HG02973 (cell line): ENCODE measurements around the gene SRXN1.

Experiments used
- ATAC-seq: cut with Tn5 transposase; IDR thresholded peaks from one replicate; pipeline ENCODE4 v1.9.1; 2021; ENCODE audit warnings: moderate library complexity; ENCODE audit not compliant: unreplicated experiment

Gene SRXN1

DNA sequence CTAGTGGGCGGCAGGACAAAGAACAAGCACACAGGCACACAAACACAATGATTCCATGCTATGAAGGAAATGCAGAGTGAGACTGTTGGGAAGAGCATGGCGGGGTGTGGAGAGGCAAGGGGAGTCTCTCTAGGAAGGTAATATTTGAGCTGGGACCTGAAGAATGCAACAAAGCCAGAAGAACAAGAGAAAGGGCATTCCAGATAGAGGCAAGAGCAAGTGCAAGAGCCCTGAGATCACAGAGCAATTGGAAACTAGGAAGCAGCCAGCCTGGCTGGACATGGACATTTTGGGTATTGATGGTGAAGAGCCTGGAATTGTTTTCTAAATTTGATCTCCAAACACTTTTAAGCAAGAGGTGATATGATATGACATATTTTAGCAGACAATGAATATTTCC is 15.4 kb downstream of the SRXN1 start:
- ATAC-seq: no peak

DNA sequence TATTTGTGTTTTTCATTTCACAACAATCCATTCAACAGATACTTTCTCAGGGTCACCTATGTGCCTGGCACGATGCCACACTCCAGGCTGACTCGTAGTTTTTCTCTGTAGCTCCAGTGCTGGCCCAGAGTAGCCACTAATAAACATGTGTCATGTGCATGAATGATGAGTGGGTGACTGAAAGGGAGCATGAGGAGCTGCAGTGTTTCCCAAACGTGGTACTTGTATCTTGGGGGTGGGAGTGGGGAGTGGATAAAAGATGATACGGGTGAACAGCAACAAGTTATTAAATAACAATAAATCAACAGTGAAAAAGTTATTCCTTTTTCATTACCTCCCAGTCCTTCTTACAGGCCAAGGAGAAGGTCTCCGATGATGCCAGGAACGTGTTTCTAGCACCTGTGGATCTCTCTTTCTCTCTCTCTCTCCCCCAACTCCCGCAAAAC is 17.1 kb downstream of the SRXN1 start:
- ATAC-seq: no peak

DNA sequence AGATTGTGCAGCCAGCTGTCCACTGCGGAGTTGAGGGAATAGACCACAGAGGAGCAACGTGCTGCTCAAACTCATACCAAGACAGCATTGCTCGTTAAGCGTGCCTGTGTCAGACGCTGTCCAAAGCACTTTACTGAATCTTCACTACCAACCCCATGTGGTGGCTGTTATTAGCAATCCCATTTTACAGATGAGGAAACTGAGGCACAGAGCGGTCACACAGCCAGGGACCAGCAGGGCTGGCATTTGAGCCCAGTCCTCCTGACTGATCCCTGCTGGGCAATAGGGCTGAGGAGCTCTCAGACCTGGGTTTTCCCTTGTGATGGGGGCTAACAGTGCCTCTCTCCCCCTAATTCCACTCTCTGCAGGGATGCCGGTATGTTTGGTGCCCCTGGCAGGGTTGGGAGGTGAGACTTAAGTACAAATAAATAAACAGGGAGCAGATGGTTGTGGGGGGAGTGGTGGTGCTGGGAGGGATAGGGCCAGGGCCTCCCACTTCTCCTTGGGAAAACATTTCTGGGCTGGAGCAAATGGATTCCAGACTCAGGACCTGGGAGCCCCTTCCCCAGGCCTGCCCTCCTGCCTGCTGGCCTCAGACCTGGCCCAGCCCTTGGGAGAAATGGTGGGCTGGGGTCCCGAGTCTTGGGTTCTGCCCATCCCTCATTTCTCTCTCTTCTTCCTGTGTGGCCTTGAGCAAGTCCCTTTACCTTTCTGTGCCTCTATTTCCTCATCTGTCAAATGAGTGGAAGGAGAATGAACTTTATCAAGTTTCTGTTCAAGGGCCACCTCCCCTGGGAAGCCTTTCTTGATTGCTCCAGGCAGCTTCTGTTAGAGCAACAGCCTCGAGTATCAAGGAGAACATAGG is 17.7 kb downstream of the SRXN1 start:
- no peak for ATAC-seq

DNA sequence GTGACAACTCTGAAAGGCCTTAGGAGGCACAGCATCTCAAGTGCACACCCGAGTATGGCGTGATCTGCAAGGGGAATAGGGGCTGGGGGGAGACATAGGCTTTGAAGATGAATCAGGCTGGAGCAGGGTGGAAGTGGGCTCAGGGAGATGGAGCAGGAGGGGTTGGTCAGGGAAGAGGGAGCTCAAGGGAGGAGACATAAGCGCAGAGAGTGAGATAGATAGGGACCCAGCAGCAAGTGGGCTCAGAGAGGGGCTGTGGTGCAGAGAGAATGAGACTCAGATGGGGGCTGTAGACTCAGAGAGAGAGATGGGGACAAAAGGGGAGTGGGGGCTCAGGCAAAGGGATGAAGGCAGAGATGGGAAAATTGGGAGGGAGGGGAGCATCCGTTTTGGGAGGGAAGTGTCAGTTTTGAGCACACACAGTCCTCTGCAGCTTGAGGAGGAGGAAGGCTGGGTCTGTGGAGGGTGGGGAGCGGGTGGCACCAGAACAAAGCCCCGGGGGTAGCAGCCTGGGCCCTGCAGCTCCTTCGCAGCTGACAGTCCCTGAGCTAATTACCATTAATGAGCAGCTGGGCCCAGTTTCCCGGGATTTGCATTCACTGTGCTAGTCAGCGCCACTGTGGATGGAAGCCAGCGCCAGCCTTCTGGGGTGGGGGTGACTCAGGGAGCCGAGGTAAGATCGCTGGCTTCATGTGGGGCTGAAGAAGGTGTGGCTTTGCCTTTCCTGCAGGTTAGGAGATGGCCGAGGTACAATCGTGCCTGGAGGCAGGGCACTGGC is 18.7 kb downstream of the SRXN1 start:
- no peak for ATAC-seq

DNA sequence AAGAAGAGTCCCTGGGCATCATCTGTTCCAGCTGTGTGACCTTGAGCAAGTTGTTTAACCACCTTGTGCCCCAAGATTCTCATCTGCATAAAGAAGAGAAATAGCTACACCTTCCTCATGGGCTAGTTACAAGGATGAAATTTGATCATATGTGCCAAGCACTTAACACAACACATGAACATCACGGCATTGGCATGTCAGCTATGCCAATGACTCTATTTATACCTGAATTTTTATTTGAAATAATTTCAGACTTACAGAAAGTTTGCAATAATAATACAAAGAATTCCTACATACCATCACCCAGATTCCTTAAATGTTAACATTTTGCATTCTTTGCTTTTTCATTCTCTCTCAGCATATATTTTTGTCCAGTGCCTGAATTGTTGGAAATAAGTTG is 21.9 kb downstream of the SRXN1 start:
- ATAC-seq: no peak

DNA sequence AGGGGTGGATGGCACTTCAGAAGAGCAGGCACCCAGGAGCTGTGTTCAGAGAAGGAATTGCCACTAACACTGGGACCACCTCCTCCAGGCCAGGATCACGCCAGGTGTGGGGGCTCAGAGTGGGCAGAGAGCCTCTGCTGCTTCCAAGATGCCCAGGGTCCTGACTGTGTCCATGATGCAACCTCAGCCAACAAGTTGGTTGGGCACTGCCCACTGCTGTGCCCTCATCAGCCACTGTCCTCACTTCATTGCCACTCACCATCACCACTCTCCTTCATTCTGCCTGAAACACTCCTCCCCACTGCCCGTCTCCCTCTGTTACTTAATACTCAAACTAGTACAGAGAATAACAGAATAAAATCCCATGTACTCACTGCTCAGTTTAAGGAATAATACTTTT is 26.4 kb downstream of the SRXN1 start:
- no peak for ATAC-seq

DNA sequence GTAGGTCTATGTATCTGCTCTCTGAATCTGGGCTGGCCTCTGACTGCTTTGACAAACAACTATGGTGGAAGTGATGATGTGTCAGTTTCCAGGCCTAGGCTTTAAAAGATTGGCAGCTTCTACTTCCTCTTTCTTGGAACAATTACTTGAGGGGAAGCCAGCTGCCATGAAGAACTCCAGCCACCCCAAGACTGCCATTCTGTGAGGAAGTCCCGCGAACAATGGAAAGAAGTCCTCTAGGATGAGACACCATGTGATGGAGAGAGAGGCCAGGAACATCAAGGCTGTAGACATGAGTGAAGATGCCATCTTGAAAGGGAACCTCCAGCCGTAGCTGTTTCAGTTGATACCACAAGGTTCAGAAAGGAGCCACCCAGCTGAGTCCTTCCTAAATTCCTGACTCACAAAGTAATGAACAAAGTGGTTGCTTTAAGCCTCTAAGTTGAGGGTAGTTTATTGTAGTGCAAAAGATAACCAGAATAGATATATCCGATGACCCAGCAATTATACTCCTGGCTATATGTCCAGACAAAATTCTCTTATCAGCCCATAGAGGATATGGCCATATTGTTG is 27.6 kb downstream of the SRXN1 start:
- no peak for ATAC-seq

DNA sequence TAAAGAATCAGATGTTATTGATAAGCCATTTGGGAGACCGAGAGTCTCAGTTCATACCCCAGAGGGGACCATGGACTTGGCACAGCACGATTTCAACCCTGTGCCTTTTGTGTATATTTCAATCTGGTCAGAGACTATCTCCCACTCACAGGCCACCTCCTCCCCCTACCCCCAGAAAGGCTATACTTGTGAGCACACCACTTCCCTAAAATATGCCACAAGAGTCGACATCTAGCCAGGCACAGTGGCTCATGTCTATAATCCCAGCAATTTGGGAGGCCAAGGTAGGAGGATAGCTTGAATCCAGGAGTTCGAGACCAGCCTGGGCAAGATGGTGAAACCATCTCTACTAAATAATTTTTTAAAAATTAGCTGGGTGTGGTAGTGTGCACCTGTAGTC is 29.3 kb downstream of the SRXN1 start:
- no peak for ATAC-seq

DNA sequence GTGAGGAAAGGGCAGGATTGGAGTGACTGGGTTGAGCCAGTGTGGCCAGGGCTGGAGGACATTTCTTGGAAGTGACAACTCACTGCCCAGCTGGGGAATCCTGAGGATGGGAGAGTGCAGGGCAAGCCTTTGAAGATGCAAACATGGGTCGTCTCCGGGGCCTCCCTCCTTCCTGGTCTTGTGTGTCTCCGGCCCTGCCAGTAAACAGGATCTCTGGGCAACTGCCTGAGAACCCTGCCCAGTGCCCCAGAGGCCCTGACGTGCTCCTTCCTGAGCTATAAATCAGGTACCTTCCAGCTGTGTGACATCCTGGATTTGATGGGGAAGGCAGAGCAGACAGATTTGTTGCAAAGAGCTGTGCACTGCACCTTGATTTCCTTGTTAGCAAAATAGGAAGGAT is 30.0 kb downstream of the SRXN1 start:
- ATAC-seq: no peak

DNA sequence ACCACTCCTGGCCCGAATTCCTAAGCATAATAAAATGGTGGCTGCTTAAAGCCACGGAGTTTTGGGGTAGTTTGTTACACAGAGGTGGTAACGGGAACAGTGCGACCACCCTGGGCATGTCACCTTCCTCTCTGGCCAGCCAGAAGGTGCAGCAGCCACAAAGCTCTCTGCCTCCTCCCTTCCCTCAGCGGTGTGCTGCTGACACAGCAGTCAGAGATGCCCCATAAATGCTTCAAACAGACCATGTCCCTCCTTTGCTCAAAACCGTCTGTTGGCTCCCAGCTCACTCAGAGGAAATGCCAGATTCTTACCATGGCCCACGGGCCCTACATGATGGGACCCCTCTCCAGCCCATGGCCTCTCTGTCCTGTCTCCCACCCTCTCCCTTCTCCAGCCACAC is 30.8 kb downstream of the SRXN1 start:
- no peak for ATAC-seq

DNA sequence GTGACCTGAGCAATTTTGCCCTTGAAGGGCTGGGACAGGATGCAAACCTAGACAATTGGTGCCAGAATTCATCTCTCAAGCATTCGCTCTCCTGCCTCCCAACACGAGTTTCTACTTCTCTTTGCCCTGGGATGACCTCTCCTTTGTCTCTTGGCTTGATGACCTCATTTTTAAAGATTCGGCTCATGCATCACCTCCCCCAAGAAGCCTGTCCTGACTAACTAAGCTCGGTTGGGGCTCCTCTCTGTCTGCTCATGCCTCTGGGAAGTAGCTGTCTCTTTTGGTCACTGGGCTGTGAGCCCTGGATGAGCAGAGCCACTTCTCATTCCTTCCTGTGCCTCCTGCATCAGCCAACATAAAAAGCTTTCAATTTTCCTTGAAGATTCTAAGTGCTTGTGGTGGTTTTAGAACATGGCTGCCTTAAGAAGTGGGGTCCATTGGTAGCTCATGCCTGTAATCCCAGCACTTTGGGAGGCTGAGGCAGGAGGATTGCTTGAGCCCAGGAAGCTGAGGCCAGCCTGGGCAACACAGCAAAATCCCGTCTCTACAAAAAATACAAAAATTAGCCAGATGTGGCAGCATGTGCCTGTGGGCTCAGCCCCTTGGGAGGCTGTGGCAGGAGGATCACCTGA is 31.8 kb downstream of the SRXN1 start:
- ATAC-seq: no peak

DNA sequence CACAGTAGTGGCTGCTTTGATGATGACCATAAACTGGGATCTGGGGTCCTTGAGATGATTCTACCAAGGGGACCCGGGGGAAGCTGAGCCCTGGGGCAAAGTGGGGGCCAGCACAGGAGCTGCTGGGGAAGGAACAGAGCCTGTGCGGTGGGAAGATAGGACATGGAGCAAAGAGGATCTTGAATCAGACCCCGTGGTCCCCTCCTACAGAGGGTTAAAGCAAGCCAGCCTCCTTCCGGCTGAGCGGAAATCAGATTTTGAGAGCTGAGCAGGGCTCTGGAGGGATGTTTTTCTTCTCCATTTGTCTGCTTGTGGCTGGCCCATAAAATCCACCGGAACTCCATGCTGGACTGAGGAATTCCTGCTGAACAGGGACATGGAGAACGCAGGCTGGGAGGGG is 32.8 kb downstream of the SRXN1 start:
- ATAC-seq: no peak

DNA sequence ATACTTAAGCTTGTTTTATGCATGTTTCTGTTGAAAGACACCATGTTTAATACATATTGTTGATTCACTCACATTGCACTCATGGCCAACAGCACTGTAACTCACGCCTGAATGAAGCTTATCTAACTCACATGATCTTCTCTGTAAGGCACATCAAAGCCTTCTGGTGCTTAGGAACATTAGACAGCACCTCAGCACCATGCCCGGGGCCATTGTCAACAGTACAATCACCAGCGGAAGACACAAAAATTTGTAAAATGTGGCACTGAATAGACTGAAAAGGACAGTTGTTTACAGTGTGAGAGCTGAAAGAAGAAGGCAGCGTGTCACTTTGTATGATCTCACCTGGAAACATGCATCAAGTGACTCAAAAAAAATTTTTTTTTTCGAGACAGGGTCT is 34.0 kb downstream of the SRXN1 start:
- no peak for ATAC-seq

DNA sequence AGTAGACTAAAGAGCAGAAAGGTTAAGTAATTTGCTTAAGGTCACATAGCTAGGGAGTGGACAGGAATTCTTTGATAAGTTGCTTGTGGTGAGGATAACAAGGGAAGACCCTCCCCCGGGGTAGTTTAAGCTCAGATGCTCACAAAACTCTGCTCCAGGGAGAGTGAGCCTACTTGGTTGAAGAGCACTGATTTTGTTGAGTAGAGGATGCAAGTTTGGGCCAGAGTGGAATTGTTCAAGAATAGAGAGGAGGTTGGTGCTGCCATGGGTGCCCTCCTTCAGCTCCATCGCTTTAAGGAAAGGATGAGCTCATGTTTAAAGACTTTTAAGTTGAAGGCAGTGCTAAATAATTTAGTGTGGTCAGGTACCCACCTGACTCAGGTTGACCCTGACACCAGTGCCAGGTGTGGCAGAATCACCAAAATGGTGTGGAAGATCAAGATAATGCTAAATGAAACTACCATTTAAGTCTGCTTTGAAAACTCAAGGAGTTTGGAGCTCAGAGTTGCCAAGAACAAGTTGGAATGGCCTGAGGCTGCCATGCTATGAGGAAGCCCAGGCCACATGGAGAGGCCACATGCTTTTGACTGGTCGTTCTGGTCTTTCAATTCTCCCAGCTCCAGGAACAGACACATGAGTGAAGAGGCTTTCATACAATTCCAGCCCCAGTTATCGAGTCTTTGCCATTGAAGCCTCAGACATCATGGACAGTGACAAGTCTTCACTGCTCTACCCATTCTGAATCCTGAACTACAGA is 34.9 kb downstream of the SRXN1 start:
- ATAC-seq: no peak

DNA sequence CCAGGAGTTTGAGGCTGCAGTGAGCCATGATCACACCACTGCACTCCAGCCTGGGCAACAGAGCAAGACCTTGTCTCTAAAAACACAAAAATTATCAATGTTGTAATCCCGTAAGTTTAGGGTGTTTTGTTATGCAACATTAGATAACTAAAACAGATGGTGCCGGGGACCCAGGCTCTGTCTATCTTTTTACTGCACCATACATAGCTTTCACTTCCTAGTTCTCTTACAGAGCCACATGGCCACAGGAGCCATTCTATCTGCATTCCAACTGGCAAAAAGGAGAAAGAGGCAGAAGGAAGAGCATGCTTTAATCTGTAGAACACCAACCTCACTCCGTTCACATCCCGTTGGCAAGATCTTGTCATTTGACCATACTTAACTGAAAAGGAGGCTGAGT is 37.5 kb downstream of the SRXN1 start:
- no peak for ATAC-seq

DNA sequence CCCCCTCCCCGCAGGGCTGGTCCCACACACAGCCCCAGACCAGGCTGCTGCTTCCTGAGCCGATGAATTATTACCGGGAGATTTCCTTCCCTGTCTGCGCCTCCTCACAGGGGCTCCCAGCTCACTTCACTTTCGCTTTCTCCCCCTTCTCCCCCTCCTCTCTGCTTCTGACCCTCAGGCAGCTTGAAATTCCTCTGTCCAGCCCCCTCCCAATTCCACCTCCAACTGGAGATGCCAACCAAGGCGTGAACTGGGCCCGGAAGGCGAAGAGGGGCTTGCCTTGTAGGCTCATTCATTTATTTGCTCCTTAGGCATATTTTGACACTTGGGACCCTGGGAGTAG is 41.2 kb downstream of the SRXN1 start:
- ATAC-seq: no peak

DNA sequence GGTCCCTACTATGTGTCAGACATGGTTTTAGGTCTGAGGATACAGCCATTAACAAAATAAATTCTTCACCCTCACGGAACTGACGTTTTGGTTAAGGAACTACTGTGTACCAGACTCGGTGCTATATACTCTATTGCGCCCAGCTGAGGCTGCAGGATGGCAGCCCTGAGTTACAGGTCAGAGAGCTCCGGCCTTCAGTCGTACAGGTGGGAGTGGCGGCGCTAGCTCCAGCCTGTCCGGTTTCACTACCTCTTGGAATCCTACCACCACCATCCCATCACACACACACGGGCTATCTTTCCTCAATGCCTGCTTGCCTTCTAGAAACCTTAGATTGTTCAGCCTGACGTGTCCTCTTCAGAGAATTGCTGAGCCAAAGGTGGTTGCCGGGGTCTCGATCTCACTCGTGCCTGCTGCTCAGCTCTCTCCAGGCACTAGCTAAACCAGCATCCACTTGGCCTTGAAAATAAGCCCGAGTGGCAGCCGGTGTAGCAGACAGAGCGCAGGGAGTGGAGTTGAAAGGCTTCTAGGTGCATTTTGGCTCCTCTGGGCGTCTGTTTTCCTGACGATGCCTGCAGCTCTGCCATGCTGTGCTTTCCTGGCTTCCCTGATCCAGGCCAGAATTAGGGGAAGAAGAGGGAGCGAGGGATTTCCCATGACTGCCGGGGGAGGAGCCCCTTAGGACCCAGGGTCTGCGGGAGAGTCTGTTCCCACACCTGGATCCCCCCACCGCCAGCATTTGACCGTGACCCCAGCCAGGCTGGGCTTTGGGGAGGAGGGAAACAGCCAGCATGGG is 41.8 kb downstream of the SRXN1 start:
- no peak for ATAC-seq

DNA sequence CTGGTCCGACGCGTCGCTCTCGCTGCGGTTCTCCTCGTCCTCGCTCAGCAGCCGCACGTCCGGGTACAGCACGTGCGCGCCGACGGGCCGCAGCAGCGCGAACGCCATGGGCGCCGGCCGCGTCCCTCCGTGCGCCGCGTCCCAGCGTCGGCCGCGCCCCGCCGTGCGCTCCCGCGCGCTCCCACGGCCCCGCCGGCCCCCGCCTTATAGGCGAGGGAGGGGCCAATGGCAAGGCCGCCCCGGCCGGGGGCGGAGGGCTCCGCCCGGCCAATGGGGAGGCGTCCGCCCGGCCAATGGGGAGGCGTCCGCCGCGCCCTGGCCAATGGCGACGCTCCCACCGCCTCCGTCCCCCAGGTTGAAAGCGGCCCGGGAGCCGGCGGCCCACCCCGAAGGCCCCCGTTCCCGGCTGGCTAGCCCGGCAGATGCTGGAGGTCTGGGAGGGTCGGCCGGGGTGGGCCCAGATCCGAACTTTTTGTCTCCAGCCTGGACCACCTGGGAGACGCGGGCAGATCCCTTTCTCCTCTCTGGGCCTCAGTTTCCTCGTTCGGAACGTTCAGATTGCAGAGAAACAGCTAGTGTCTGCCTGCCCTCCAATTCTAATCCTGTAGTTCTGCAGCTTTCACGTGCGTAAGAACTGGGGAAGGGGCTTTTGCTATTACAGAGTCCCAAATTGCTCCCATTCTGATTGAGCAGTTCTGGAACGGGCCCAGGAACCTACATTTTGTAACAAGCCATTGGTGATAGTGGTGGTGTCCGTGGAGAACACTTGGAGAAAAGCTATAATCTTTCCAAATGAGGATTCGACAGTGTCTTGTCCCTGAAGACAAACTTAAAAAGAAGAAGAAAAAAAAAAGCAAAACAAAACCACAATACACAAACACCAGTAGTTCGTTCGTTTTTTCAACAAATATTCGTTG is 42.6 kb downstream of the SRXN1 start, which contains the start of gene TCF15:
Gene TCF15 (minus strand): TSS at position 180 of the 917 bp plus-strand sequence. CDS start 72 bp downstream, at position 108.
- no peak for ATAC-seq
